Right lobe of liver (tissue), 6 donors: Measurements from ENCODE around the gene WWC2. TPM values are rescaled to one million over a fixed set of nuclear protein-coding genes. Genes with fewer than 3 reads are reported as not detected.

ENCODE experiments used
- ATAC-seq, 4 donors: fragments of 200-7000 bp; cut with Tn5 transposase; one replicate each; pipeline ENCODE4 v1.9.1; 2020; ENCODE audit warnings: mild to moderate bottlenecking in 4 of 4, moderate library complexity in 4 of 4
- DNase-seq, 3 donors: peaks; one replicate each; pipeline ENCODE4 v3.0.0-alpha.2; 2020
- H3K27ac ChIP-seq, 3 donors: fragments of 200-600 bp; one replicate each; pipeline ENCODE4 v1.8.0; 2022
- H3K27me3 ChIP-seq, 2 donors: fragments of 200-600 bp; one replicate each; pipeline ENCODE4 v1.8.0; 2022
- H3K36me3 ChIP-seq, 4 donors: fragments of 200-600 bp; sonication (generic) in 1 of 4; one replicate each; pipeline versions ENCODE4 v1.5.1 to v1.8.0; 2017 to 2022; ENCODE audit warnings: control low read depth in 1 of 4
- H3K4me1 ChIP-seq, 4 donors: fragments of 200-600 bp; sonication (generic) in 1 of 4; one replicate each; pipeline versions ENCODE4 v1.5.1 to v1.8.0; 2017 to 2022; ENCODE audit warnings: control low read depth in 1 of 4
- H3K4me3 ChIP-seq, 3 donors: fragments of 200-600 bp; one replicate each; pipeline ENCODE4 v1.8.0; 2022
- H3K9me3 ChIP-seq, 4 donors: fragments of 200-600 bp; sonication (generic) in 1 of 4; one replicate each; pipeline versions ENCODE4 v1.5.1 to v1.8.0; 2017 to 2022; ENCODE audit warnings: control low read depth in 1 of 4
- CTCF ChIP-seq, 4 donors: fragments of 200-600 bp in 3 of 4; fragments of 450-650 bp in 1 of 4; IDR thresholded peaks; one replicate each; pipeline versions ENCODE4 v1.5.1 to v1.8.0; 2016 to 2022; ENCODE audit warnings: antibody characterized with exemption in 4 of 4, mild to moderate bottlenecking in 2 of 4
- POLR2A ChIP-seq: fragments of 450-650 bp; IDR thresholded peaks from one replicate; pipeline ENCODE4 v1.6.1; 2017; ENCODE audit warnings: antibody characterized with exemption, mild to moderate bottlenecking
- WGBS: methylation state at CpG from one replicate; pipeline ENCODE4 v1.1.6; 2018; ENCODE audit warnings: low coverage, low lambda C conversion rate; ENCODE audit not compliant: insufficient coverage; ENCODE audit errors: missing lambda C conversion rate; 5-methylcytosine and 5-hydroxymethylcytosine counted together
- intact Hi-C, 2 donors: fragments of 100-400 bp; cut with DNase I; formaldehyde crosslinking; loops; one replicate each; pipeline versions ENCODE4 v1.11.2 to v1.14.1; 2022
- total RNA-seq, 6 experiments: library from RNA; depleted of rRNA in 2 of 6; stranded (reverse); fragments of >200 nt in 2 of 6; fragmentation: NEBNext Ultra II Directional in 3 of 6; extraction: Animal tissue kit (Norgen Biotek cat#: 25700) in 3 of 6; gene quantifications; one replicate each; pipeline versions ENCODE4 v1.1.0 to v1.2.4, GENCODE V29; 2016 to 2023
- donor health status: DM: no; HTN: yes; CAD: no.
- donor health status: DM: no; HTN: no; CAD: no.
- donor health status: DM: no; HTN: no; CAD: no.
- donor health status: DM: no; HTN: yes; CAD: no.
- donor health status: DM: no; HTN: yes; CAD: no.

Gene WWC2
- total RNA-seq, 6 experiments from 2014 or later: 19.5 to 48.9 (median 34.4) TPM

- Histone ChIP-seq H3K4me3 (no peak overlapping the region), H3K27ac (no peak overlapping the region), H3K36me3 (no peaks in the 10 kb centered on the region), H3K27me3 (no peaks in the 10 kb centered on the region), H3K4me1 (no peaks in the 10 kb centered on the region), H3K9me3 (no peaks in the 10 kb centered on the region)
- TF ChIP-seq POLR2A: no peak
- TF ChIP-seq CTCF (IDR thresholded peaks at IDR 0.05): no peak
- DNase-seq (no peak), ATAC-seq (no peak)
- intact Hi-C loops: no loop called here
- 76% methylated on average over 10 of the region's 20 CpGs for WGBS
These were observed 257.2 kb downstream of the WWC2 start for GRCh38 chr4:183356173-183356830.

- no peak for DNase-seq
- TF ChIP-seq CTCF (IDR thresholded peaks at IDR 0.05) (no peak), POLR2A (no peak)
- 88% methylated on average over 5 of the region's 20 CpGs for WGBS
These were observed 258.0 kb downstream of the WWC2 start for GRCh38 chr4:183356931-183357675.

GRCh38 chr4:183358215-183358755, 259.2 kb downstream of the WWC2 start:
- DNase-seq: no peak
- 72% methylated on average over 10 of the region's 13 CpGs for WGBS
- H3K4me3 ChIP-seq: no peak overlapping the region
- TF ChIP-seq CTCF (IDR thresholded peaks at IDR 0.05) (no peak), POLR2A (no peak)
- H3K36me3 ChIP-seq: no peaks in the 10 kb centered on the region
- no peaks in the 10 kb centered on the region for H3K4me1 ChIP-seq
- H3K9me3 ChIP-seq: no peaks in the 10 kb centered on the region
- no peak overlapping the region for H3K27ac ChIP-seq
- intact Hi-C loops: no loop called here
- H3K27me3 ChIP-seq: no peaks in the 10 kb centered on the region
- ATAC-seq: no peak

More at GRCh38 chr4:183356931-183357675, 258.0 kb downstream of the WWC2 start:
- no peaks in the 10 kb centered on the region for H3K9me3 ChIP-seq
- H3K36me3 ChIP-seq: no peaks in the 10 kb centered on the region
- no peaks in the 10 kb centered on the region for H3K4me1 ChIP-seq
- no peak for ATAC-seq
- no peak overlapping the region for H3K4me3 ChIP-seq
- H3K27ac ChIP-seq: no peak overlapping the region
- intact Hi-C loops: no loop called here
- H3K27me3 ChIP-seq: no peaks in the 10 kb centered on the region

GRCh38 chr4:183360161-183360919, 261.3 kb downstream of the WWC2 start:
- H3K4me1 ChIP-seq: no peaks in the 10 kb centered on the region
- H3K9me3 ChIP-seq: no peaks in the 10 kb centered on the region
- H3K4me3 ChIP-seq: no peak overlapping the region
- ATAC-seq (no peak), DNase-seq (no peak)
- H3K27ac ChIP-seq: no peak overlapping the region
- no peaks in the 10 kb centered on the region for H3K27me3 ChIP-seq
- TF ChIP-seq POLR2A (no peak), CTCF (IDR thresholded peaks at IDR 0.05) (no peak)
- intact Hi-C loops: no loop called here
- 65% methylated on average over 7 of the region's 11 CpGs for WGBS
- H3K36me3 ChIP-seq: no peaks in the 10 kb centered on the region
